Mesothelial cell of epicardium (in vitro differentiated cells): ENCODE measurements around the gene DTX2. TPM values are rescaled to one million over a fixed set of nuclear protein-coding genes. Genes with fewer than 3 reads are reported as not detected.
"Not testable (repeated sequence)": the region's sequence is repeated elsewhere in the genome, so short reads cannot be mapped to it uniquely, and the experiment has no call there.

Experiments
- DNase-seq, 2 experiments: peaks; one replicate each; pipeline ENCODE4 v3.0.0; 2021; ENCODE audit warnings: low spot score in 2 of 2; ENCODE audit not compliant: unreplicated experiment in 2 of 2
- H3K27ac Mint-ChIP-seq: 2 replicates; pipeline ENCODE4 v1.8.0; 2021; ENCODE audit warnings: mixed read lengths
- H3K27me3 Mint-ChIP-seq: 2 replicates; pipeline ENCODE4 v1.8.0; 2021; ENCODE audit warnings: low read depth, mixed read lengths
- H3K36me3 Mint-ChIP-seq: 2 replicates; pipeline ENCODE4 v1.8.0; 2021; ENCODE audit warnings: mixed read lengths
- H3K4me1 Mint-ChIP-seq: 2 replicates; pipeline ENCODE4 v1.8.0; 2021; ENCODE audit warnings: mixed read lengths
- H3K4me3 Mint-ChIP-seq: 2 replicates; pipeline ENCODE4 v1.8.0; 2021; ENCODE audit warnings: mild to moderate bottlenecking, moderate library complexity, mixed read lengths
- H3K9me3 Mint-ChIP-seq: 2 replicates; pipeline ENCODE4 v1.8.0; 2021; ENCODE audit warnings: mixed read lengths
- total RNA-seq: library from RNA; stranded (reverse); gene quantifications from 3 replicates; pipeline ENCODE4 v1.2.1, GENCODE V29; 2021
- TF ChIP-seq, protein P1 (sequence below): fragments of 200-600 bp; sonication (generic); IDR thresholded peaks from one replicate; pipeline ENCODE4 v1.5.0; 2021; ENCODE audit warnings: antibody characterized with exemption; ENCODE audit not compliant: unreplicated experiment

DTX2 gene
- total RNA-seq, 1 donor from 2014 or later = 23.4 TPM

DNA sequence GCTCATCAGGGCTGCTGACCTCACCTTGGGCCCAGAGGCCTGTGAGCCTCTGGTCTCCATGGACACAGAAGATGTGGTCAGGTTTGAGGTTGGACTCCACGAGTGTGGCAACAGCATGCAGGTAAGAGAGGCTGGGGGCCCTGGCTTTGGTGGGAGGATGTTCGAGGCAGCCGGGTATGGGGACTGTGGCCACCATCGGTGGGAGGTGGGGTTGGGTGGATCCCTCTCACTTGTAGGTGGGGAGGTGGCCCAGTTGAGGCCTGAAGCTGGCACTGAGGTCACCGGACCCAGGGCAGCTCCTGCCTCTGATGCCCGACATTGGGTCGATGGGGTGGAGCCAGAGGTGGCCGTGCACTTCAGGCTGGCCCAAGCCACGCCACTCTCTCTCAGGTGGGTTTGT lies 36.4 kb upstream of the DTX2 start:
- Mint-ChIP-seq H3K9me3 (peaks cover 4% of the 10 kb centered on the region), H3K27me3 (no peaks in the 10 kb centered on the region), H3K4me3 (no peak overlapping the region)

DNA sequence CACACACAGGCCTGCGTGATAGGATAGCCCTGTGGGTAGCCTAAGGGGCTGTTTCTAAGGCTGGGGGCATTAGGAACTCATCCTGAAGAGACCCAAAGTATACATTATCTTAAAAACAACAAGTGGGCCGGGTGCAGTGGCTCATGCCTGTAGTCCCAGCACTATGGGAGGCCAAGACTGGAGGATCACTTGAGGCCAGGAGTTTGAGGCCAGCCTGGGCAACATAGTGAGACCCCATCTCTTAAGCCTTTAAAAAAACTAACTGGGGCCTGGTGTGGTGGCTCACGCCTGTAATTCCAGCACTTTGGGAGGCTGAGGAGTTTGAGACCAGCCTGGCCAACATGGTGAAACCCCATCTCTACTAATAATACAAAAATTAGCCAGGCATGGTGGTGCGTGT lies 36.0 kb upstream of the DTX2 start:
- H3K9me3 Mint-ChIP-seq, H3K27me3 Mint-ChIP-seq, H3K36me3 Mint-ChIP-seq, DNase-seq, H3K27ac Mint-ChIP-seq, H3K4me3 Mint-ChIP-seq: not testable (repeated sequence)
- H3K4me1 Mint-ChIP-seq = peaks cover 15% of the 10 kb centered on the region

More for the DNA sequence above, 36.4 kb upstream of the DTX2 start:
- no peak for DNase-seq
- Mint-ChIP-seq H3K4me1 (peaks cover 15% of the 10 kb centered on the region), H3K27ac (no peak overlapping the region), H3K36me3 (no peaks in the 10 kb centered on the region)
- TF ChIP-seq, protein P1, sequence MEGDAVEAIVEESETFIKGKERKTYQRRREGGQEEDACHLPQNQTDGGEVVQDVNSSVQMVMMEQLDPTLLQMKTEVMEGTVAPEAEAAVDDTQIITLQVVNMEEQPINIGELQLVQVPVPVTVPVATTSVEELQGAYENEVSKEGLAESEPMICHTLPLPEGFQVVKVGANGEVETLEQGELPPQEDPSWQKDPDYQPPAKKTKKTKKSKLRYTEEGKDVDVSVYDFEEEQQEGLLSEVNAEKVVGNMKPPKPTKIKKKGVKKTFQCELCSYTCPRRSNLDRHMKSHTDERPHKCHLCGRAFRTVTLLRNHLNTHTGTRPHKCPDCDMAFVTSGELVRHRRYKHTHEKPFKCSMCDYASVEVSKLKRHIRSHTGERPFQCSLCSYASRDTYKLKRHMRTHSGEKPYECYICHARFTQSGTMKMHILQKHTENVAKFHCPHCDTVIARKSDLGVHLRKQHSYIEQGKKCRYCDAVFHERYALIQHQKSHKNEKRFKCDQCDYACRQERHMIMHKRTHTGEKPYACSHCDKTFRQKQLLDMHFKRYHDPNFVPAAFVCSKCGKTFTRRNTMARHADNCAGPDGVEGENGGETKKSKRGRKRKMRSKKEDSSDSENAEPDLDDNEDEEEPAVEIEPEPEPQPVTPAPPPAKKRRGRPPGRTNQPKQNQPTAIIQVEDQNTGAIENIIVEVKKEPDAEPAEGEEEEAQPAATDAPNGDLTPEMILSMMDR = no peak

DNA sequence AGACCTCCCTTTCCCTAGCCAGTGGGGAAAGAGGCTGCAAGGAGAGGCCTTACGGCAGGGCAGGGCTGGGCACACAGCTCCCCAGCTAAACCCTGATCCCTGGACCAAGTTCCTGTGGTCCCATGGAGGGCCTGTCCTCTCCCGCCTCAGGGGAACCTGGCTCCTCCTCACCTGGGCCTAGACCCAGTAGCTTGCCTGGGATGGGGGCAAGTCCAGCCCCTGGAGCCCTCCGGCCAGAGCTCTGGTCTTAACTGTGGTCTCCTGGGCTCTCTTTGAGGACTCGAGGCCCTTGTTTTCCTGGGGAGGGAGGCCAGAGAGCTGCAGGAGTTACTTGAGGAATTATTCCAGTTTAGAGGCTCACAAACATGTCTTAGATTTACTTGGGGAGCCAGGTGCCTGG lies 35.3 kb upstream of the DTX2 start:
- no peak overlapping the region for H3K4me3 Mint-ChIP-seq
- H3K27me3 Mint-ChIP-seq = no peaks in the 10 kb centered on the region
- TF ChIP-seq, protein P1 = no peak
- no peaks in the 10 kb centered on the region for H3K36me3 Mint-ChIP-seq
- H3K4me1 Mint-ChIP-seq = peaks cover 15% of the 10 kb centered on the region
- no peak for DNase-seq
- H3K9me3 Mint-ChIP-seq = no peaks in the 10 kb centered on the region
- no peak overlapping the region for H3K27ac Mint-ChIP-seq

DNA sequence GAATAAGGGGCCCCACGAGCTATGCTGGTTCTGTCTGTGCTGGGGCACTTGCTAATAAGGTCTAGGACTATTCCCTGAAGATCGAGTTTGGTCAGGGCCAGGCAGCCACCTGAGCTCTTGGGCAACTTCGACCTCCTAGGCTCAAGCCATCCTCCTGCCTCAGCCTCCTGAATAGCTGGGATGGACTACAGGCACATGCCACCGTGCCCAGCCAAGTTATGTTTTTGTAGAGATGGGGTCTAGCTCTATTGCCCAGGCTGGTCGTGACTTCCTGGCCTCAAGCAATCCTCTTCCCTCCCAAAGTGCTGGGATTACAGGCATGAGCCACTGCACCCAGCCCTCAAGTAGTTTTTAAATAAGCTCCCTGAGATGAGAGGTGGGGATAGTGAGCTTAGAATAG lies 33.9 kb upstream of the DTX2 start:
- H3K9me3 Mint-ChIP-seq = no peaks in the 10 kb centered on the region
- TF ChIP-seq, protein P1 = no peak
- H3K36me3 Mint-ChIP-seq = no peaks in the 10 kb centered on the region
- H3K27ac Mint-ChIP-seq = no peak overlapping the region
- no peak overlapping the region for H3K4me3 Mint-ChIP-seq
- no peaks in the 10 kb centered on the region for H3K27me3 Mint-ChIP-seq
- no peak for DNase-seq
- peaks cover 15% of the 10 kb centered on the region for H3K4me1 Mint-ChIP-seq

DNA sequence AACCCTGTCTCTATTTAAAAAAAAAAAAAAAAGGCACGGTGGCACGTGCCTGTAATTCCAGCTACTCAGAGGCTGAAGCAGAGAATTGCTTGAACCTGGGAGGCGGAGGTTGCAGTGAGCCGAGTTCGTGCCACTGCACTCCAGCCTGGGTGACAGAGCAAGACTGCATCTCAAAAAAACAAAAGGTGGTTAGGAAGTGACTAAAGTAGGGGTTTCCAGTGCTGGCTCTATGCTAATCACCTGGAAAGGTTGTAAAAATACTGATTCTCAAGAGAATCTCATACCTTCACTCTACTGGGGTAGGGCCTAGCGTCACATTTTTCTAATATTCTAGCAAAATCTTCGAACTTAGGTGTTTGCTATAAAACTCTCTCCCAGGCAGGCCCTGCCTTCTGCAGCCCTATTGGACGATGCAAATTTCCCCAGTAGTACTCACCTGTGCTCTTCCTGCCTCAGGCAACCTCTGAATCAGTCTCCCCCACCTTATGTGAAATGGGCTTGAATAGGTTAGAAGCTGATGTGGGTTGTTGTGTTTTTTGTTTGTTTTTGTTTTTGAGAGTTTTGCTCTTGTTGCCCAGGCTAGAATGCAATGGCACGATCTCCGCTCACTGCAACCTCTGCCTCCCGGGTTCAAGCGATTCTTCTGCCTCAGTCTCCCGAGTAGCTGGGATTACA lies 33.2 kb upstream of the DTX2 start:
- TF ChIP-seq, protein P1 = no peak
- Mint-ChIP-seq H3K4me1 (peaks cover 9% of the 10 kb centered on the region), H3K27me3 (no peaks in the 10 kb centered on the region), H3K36me3 (no peaks in the 10 kb centered on the region), H3K4me3 (no peak overlapping the region), H3K9me3 (no peaks in the 10 kb centered on the region), H3K27ac (no peak overlapping the region)
- no peak for DNase-seq

DNA sequence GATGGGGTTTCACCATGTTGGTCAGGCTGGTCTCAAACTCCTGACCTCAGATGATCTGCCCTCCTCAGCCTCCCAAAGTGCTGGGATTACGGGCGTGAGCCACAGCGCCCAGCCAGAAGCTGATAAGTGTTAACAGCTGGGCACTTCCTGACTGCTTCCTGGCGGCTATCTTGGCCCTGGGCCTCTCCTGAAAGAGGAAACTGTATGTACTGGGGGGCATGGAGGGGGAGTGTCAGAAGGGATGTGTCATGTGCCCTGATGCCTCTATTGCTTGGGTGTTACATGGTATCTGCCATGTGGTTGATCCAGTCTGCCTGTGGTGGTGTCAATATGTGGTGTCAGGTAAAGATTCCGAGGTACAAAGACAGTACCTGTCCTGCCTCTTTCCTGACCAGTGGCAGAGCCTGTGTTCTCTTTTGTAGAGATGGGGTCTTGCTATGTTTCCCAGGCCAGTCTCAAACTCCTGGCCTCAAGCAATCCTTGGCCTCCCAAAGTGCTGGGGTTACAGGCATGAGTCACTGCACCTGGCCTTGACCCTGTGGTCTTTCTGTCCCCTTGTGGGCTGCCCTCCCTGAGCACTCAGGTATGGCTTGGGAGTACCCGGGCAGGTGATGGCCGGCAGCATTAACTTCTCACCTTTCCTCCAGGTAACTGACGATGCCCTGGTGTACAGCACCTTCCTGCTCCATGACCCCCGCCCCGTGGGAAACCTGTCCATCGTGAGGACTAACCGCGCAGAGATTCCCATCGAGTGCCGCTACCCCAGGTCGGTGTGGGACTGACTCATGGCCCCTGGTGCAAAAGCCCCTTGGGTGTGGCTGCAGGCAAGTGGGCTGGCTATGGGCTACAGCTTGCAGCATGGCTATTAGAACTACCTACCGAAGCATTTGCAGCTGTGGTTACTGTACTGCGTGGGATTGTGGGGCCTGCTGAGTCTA lies 32.4 kb upstream of the DTX2 start:
- no peaks in the 10 kb centered on the region for H3K36me3 Mint-ChIP-seq
- H3K27ac Mint-ChIP-seq = no peak overlapping the region
- TF ChIP-seq, protein P1 = no peak
- no peaks in the 10 kb centered on the region for H3K27me3 Mint-ChIP-seq
- H3K9me3 Mint-ChIP-seq = no peaks in the 10 kb centered on the region
- peak in 1 of 2 experiments; percentile 31 for DNase-seq
- no peak overlapping the region for H3K4me3 Mint-ChIP-seq
- H3K4me1 Mint-ChIP-seq = peaks cover under 1% of the 10 kb centered on the region
